Glutamatergic neuron (in vitro differentiated cells): Measurements from ENCODE around the gene GNPTAB. TPM values are rescaled to one million over a fixed set of nuclear protein-coding genes. Genes with fewer than 3 reads are reported as not detected.
"Not testable (repeated sequence)": the region's sequence is repeated elsewhere in the genome, so short reads cannot be mapped to it uniquely, and the experiment has no call there.

Experiments used
- DNase-seq: peaks from one replicate; pipeline ENCODE4 v3.0.0; 2022
- H3K27ac Mint-ChIP-seq: one replicate; pipeline ENCODE4 v1.8.0; 2020; ENCODE audit warnings: mild to moderate bottlenecking, mixed read lengths, inconsistent platforms; ENCODE audit not compliant: unreplicated experiment
- H3K27me3 Mint-ChIP-seq: one replicate; pipeline ENCODE4 v1.8.0; 2020; ENCODE audit warnings: mild to moderate bottlenecking, moderate library complexity, mixed read lengths, inconsistent platforms; ENCODE audit not compliant: unreplicated experiment
- H3K36me3 Mint-ChIP-seq: one replicate; pipeline ENCODE4 v1.8.0; 2020; ENCODE audit warnings: mild to moderate bottlenecking, mixed read lengths, inconsistent platforms; ENCODE audit not compliant: unreplicated experiment
- H3K4me1 Mint-ChIP-seq: one replicate; pipeline ENCODE4 v1.8.0; 2020; ENCODE audit warnings: mild to moderate bottlenecking, low read depth, mixed read lengths, inconsistent platforms; ENCODE audit not compliant: unreplicated experiment
- H3K4me3 Mint-ChIP-seq: one replicate; pipeline ENCODE4 v1.8.0; 2020; ENCODE audit warnings: mild to moderate bottlenecking, mixed read lengths, inconsistent platforms; ENCODE audit not compliant: unreplicated experiment
- H3K9me3 Mint-ChIP-seq: one replicate; pipeline ENCODE4 v1.8.0; 2020; ENCODE audit warnings: mild to moderate bottlenecking, moderate library complexity, mixed read lengths, inconsistent platforms; ENCODE audit not compliant: unreplicated experiment
- CTCF ChIP-seq: fragments of 200-600 bp; sonication (generic); IDR thresholded peaks from one replicate; pipeline ENCODE4 v1.5.0; 2021; ENCODE audit not compliant: partially characterized antibody, unreplicated experiment
- total RNA-seq: library from RNA; stranded (reverse); fragmentation: NEBNext Ultra II Directional; extraction: Animal tissue kit (Norgen Biotek cat#: 25700); gene quantifications from one replicate; pipeline ENCODE4 v1.2.1, GENCODE V29; 2021; ENCODE audit not compliant: unreplicated experiment

GNPTAB gene
- total RNA-seq, 1 donor from 2014 or later: 20.6 TPM

GRCh38 chr12:101863981-101864380, 33.2 kb upstream of the GNPTAB start:
- Mint-ChIP-seq H3K27me3 (peaks cover 4% of the 10 kb centered on the region), H3K4me3 (no peak overlapping the region), H3K4me1 (no peaks in the 10 kb centered on the region), H3K9me3 (no peaks in the 10 kb centered on the region), H3K27ac (no peak overlapping the region), H3K36me3 (no peaks in the 10 kb centered on the region)
- no peak for DNase-seq
- no peak for TF ChIP-seq CTCF

- DNase-seq: no peak
- no peak for TF ChIP-seq CTCF
- H3K27ac Mint-ChIP-seq: no peak overlapping the region
- H3K27me3 Mint-ChIP-seq: peaks cover 4% of the 10 kb centered on the region
- H3K4me1 Mint-ChIP-seq: no peaks in the 10 kb centered on the region
- H3K36me3 Mint-ChIP-seq: no peaks in the 10 kb centered on the region
- H3K9me3 Mint-ChIP-seq: no peaks in the 10 kb centered on the region
- no peak overlapping the region for H3K4me3 Mint-ChIP-seq
Observed at GRCh38 chr12:101862245-101862644, 31.5 kb upstream of the GNPTAB start.

- H3K4me3 Mint-ChIP-seq, H3K27ac Mint-ChIP-seq, H3K4me1 Mint-ChIP-seq, H3K36me3 Mint-ChIP-seq, H3K27me3 Mint-ChIP-seq, DNase-seq, H3K9me3 Mint-ChIP-seq: not testable (repeated sequence)
Observed at GRCh38 chr12:101861688-101862087, 30.9 kb upstream of the GNPTAB start.

- no peaks in the 10 kb centered on the region for H3K36me3 Mint-ChIP-seq
Observed at GRCh38 chr12:101859664-101860607, 29.2 kb upstream of the GNPTAB start.

GRCh38 chr12:101858361-101858760, 27.6 kb upstream of the GNPTAB start:
- Mint-ChIP-seq H3K9me3 (no peaks in the 10 kb centered on the region), H3K4me1 (peaks cover 4% of the 10 kb centered on the region), H3K36me3 (no peaks in the 10 kb centered on the region), H3K27ac (no peak overlapping the region), H3K4me3 (no peak overlapping the region), H3K27me3 (peaks cover 4% of the 10 kb centered on the region)
- no peak for TF ChIP-seq CTCF
- DNase-seq: no peak

More at GRCh38 chr12:101859664-101860607, 29.2 kb upstream of the GNPTAB start:
- no peak for TF ChIP-seq CTCF
- no peak for DNase-seq
- Mint-ChIP-seq H3K27ac (no peak overlapping the region), H3K9me3 (no peaks in the 10 kb centered on the region), H3K4me3 (no peak overlapping the region), H3K27me3 (peaks cover 4% of the 10 kb centered on the region), H3K4me1 (peaks cover 1% of the 10 kb centered on the region)
